OCI-LY7 (cell line): ENCODE measurements around the gene NGDN.

ENCODE experiments used
- EZH2phosphoT487 ChIP-seq: fragments of 200-600 bp; sonication (generic); IDR thresholded peaks from 2 replicates; pipeline ENCODE4 v1.6.1; 2018; ENCODE audit warnings: low read depth, borderline replicate concordance, mild to moderate bottlenecking, mixed run types, antibody characterized with exemption, low read length, moderate library complexity, mixed read lengths
- TF ChIP-seq, protein P1 (sequence below): fragments of 200-600 bp; sonication (generic); conservative IDR thresholded peaks from 2 replicates; pipeline ENCODE4 v1.5.1; 2014; ENCODE audit warnings: mild to moderate bottlenecking, antibody characterized with exemption, low read length, moderate library complexity, mixed read lengths

DNA sequence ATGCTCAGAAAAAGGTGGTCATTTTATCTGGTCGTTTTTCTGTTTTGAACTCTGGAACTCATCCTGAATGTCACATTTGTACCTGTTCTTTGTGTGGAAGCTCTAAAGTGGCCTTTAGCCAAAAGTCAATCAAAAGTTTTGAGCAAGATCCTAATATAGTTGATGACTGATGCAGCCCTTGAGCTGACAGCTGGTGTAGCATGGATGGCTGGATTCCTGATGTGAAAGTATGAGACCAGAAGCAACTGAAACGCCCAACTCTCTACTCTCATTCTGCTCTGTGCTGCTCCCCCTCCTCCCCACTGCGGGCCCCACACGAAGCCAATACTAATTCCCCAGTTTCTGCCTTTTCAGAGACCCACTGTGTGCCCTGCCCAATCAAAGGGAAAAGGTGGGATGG lies 23.7 kb upstream of the NGDN start:
- TF ChIP-seq, protein P1, sequence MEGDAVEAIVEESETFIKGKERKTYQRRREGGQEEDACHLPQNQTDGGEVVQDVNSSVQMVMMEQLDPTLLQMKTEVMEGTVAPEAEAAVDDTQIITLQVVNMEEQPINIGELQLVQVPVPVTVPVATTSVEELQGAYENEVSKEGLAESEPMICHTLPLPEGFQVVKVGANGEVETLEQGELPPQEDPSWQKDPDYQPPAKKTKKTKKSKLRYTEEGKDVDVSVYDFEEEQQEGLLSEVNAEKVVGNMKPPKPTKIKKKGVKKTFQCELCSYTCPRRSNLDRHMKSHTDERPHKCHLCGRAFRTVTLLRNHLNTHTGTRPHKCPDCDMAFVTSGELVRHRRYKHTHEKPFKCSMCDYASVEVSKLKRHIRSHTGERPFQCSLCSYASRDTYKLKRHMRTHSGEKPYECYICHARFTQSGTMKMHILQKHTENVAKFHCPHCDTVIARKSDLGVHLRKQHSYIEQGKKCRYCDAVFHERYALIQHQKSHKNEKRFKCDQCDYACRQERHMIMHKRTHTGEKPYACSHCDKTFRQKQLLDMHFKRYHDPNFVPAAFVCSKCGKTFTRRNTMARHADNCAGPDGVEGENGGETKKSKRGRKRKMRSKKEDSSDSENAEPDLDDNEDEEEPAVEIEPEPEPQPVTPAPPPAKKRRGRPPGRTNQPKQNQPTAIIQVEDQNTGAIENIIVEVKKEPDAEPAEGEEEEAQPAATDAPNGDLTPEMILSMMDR, result no peak
- TF ChIP-seq EZH2phosphoT487, result no peak
